ENCODE measurements around the gene ZXDC.

DNA sequence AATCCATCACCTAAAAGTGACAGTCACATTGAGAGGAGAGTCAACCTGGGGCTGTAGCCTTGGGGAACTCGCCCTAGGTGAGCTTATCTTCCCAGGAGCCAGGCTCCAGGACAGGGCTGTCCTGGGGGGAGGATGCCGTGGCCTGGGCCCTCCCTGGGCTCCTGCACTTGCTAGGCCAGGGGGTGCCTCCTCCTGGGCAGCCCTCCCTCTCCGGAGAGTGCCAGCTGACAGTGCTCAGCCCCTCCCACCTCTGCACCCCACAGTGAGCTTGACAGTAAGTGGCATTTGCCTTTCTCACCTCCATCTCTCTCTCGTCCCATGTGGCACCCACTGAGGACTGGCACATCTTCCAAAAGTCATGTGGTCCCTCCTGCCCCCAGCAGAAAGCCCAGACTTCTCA, 22.8 kb upstream of the ZXDC start:
- TF ChIP-seq, protein P1, sequence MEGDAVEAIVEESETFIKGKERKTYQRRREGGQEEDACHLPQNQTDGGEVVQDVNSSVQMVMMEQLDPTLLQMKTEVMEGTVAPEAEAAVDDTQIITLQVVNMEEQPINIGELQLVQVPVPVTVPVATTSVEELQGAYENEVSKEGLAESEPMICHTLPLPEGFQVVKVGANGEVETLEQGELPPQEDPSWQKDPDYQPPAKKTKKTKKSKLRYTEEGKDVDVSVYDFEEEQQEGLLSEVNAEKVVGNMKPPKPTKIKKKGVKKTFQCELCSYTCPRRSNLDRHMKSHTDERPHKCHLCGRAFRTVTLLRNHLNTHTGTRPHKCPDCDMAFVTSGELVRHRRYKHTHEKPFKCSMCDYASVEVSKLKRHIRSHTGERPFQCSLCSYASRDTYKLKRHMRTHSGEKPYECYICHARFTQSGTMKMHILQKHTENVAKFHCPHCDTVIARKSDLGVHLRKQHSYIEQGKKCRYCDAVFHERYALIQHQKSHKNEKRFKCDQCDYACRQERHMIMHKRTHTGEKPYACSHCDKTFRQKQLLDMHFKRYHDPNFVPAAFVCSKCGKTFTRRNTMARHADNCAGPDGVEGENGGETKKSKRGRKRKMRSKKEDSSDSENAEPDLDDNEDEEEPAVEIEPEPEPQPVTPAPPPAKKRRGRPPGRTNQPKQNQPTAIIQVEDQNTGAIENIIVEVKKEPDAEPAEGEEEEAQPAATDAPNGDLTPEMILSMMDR (IDR thresholded peaks at IDR 0.05; ENCODE audit: poor library complexity), result no peak
- no peak for TF ChIP-seq EZH2phosphoT487 (IDR thresholded peaks at IDR 0.05; ENCODE audit: low read depth, severe bottlenecking, unreplicated experiment)
